Measurements from ENCODE around the gene SPATA7.

SPATA7 gene, protein sequence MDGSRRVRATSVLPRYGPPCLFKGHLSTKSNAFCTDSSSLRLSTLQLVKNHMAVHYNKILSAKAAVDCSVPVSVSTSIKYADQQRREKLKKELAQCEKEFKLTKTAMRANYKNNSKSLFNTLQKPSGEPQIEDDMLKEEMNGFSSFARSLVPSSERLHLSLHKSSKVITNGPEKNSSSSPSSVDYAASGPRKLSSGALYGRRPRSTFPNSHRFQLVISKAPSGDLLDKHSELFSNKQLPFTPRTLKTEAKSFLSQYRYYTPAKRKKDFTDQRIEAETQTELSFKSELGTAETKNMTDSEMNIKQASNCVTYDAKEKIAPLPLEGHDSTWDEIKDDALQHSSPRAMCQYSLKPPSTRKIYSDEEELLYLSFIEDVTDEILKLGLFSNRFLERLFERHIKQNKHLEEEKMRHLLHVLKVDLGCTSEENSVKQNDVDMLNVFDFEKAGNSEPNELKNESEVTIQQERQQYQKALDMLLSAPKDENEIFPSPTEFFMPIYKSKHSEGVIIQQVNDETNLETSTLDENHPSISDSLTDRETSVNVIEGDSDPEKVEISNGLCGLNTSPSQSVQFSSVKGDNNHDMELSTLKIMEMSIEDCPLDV

DNA sequence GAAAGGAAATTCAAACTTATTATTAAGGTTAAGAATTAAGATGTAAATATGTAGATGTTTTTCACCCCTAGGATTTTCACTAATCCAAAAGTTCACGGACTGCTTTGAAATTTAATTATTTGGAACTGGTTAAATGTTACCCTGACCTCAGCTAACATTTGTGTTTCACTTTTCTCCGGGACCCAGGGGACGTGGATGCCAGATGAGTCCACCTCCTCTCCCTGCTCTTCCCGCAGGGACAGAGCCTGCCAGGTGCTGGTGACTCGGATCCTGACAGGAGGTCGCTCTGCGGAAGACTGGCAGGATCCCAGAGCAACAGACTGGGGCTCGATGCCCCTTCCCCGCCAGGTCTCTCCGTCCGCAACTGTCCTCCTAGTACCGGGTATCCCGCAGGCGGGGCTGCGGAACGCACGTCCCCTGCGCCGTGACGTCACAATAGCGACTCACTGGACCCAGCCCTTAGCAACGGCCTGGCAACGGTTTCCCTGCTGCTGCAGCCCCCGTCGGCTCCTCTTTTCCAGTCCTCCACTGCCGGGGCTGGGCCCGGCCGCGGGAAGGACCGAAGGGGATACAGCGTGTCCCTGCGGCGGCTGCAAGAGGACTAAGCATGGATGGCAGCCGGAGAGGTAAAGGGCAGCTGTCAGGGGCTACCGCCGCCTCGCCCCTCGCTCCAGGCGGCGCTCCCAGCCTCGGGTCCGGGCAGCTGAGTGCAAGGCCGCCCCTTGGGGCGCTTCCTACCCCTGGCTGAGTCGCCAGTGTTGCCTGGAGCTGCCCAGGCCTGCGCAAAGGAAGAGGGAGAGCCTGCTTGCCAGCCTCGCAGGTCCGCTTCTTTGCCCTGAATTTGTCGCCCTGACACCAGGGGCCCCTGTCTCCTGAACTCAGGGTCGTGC is at the start of gene SPATA7:
Gene SPATA7 (plus strand): TSS at position 446 of the 890 bp plus-strand sequence. CDS start 162 bp downstream, at position 608.
- peak within 1 kb of the TSS; percentile 88 for H3K27ac Mint-ChIP-seq
- no peaks in the 10 kb centered on the region for H3K27me3 Mint-ChIP-seq
- no peaks in the 10 kb centered on the region for H3K9me3 Mint-ChIP-seq
- H3K4me3 Mint-ChIP-seq = peak within 1 kb of the TSS; percentile 98
- H3K4me1 Mint-ChIP-seq (ENCODE audit: low read depth) = peaks cover 20% of the 10 kb centered on the region
- H3K36me3 Mint-ChIP-seq (ENCODE audit: low read depth) = no peaks in the 10 kb centered on the region

DNA sequence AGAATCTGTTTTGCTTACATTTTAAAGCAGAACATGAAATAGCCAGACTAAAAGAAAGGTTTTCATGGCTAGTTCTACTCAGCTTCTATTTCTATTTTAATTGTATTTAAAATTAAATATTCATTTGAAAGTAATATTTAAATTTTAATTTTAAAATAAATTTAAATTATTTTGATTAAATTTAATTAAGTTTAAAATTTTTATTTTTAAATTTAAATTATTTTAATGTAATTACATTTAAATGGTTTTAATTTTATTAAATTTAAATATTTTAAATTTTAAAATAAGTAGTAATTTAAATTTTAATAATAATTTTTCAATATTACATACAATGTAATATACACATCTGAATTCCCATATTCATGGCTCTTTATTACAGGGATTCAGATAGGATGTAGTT is 45.1 kb upstream of the SPATA7 start:
- H3K27ac Mint-ChIP-seq = no peak overlapping the region
- no peaks in the 10 kb centered on the region for H3K9me3 Mint-ChIP-seq
- H3K27me3 Mint-ChIP-seq = peaks cover 21% of the 10 kb centered on the region
- H3K36me3 Mint-ChIP-seq (ENCODE audit: low read depth) = no peaks in the 10 kb centered on the region
- no peak overlapping the region for H3K4me3 Mint-ChIP-seq
- no peaks in the 10 kb centered on the region for H3K4me1 Mint-ChIP-seq (ENCODE audit: low read depth)

DNA sequence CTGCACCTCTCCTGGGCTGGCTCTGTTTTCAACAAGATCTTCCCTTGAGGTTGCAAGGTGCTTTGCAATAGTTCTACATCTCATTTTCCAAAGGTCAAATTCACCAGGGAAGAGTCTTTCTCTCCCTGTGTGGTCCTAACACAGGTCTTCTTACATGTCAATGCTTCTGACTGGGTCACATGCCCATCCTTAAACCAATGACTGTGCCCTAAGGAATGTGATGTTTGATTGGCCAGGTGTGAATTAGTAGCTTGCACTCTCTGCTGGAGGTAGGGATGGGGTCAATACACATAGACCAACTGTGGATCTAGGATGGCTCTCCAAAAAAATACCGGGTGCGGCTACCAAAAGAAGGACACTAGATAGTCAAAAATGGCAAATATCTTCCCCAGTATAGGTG is 42.5 kb upstream of the SPATA7 start:
- peaks cover 15% of the 10 kb centered on the region for H3K27me3 Mint-ChIP-seq
- no peaks in the 10 kb centered on the region for H3K4me1 Mint-ChIP-seq (ENCODE audit: low read depth)
- no peaks in the 10 kb centered on the region for H3K36me3 Mint-ChIP-seq (ENCODE audit: low read depth)
- H3K9me3 Mint-ChIP-seq = no peaks in the 10 kb centered on the region
- no peak overlapping the region for H3K4me3 Mint-ChIP-seq
- H3K27ac Mint-ChIP-seq = no peak overlapping the region

DNA sequence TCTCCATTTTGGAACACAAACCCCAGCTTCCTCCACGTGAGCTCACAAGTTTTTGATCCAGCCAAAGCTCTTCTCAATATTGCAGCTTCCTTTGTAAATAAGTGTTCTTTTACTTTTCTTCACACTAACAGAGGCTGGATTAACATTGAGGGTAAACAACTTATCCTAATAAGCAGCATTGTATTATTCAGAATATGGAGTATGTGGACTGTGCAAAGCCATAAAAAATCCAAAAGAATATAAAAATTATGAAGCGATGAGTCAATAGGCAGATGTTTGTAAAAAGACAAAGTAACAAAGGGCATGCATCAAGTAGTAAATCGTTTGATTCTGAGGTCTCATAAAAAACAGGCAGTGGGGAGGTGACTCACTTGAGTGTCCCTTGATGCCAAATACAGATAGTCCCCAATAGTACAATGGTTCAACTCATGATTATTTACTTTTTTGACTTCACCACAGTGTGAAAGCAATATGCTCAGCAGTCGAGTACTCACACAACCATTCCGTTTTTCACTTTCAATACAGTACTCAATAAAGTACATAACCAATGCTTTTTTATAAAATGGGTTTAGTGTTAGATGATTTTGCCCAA is 39.3 kb upstream of the SPATA7 start:
- Mint-ChIP-seq H3K4me3 (no peak overlapping the region), H3K36me3 (ENCODE audit: low read depth) (no peaks in the 10 kb centered on the region), H3K27me3 (peaks cover 2% of the 10 kb centered on the region), H3K27ac (no peak overlapping the region), H3K9me3 (no peaks in the 10 kb centered on the region), H3K4me1 (ENCODE audit: low read depth) (no peaks in the 10 kb centered on the region)

DNA sequence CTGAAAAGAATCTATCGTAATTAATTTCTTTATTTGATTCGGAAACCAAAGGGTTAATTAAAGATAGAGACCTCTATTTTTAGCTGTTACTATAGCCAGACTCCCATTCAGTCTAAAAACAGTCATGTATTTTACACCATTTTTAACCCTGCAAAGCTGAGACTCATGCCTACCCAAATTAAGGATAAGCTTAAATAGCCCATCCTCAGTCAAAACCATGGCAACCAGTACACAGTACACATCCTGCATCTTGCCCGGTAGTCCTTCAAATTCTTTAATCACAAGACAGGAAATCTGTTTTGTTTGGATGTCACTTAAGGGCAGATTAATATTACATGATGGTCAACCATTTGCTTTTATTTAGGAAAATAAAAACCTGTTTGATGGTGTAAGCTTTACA is 36.9 kb upstream of the SPATA7 start:
- Mint-ChIP-seq H3K4me1 (ENCODE audit: low read depth) (no peaks in the 10 kb centered on the region), H3K4me3 (no peak overlapping the region), H3K27ac (no peak overlapping the region), H3K9me3 (no peaks in the 10 kb centered on the region), H3K27me3 (no peaks in the 10 kb centered on the region), H3K36me3 (ENCODE audit: low read depth) (no peaks in the 10 kb centered on the region)

DNA sequence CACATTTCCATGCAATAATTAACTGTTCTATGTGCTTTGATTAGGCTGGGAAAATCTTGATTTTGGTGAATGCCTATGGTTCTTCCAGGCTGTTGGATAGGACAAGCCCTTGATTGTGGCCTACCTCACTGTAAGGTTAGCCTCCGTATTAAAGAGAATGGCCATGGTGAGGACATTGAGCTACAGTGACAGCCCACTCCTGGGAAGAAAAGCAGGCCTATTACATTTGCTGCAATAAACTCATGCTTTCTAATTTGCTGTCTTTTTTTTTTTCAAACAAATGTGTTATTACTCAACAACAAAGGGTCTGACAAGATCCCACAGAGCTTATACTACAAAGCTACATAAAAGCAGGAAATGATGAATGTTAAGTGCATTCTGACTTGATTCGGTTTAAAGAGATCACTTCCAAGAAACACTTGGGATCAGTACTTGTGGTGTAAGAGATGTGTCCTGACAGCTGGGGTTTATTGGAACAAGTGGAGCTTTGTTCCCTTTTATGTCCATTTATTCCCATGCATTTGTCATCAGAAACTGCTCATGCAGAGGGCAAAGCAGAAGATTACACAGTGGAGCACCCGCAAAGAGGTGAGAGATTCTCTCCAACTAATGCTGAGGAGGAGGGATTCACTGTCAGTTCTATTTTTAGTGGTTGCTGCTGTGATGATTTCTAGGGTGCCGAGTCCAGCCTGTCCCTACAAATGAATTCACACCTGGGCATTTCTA is 33.3 kb upstream of the SPATA7 start:
- Mint-ChIP-seq H3K9me3 (no peaks in the 10 kb centered on the region), H3K27ac (no peak overlapping the region), H3K4me1 (ENCODE audit: low read depth) (no peaks in the 10 kb centered on the region), H3K36me3 (ENCODE audit: low read depth) (no peaks in the 10 kb centered on the region), H3K27me3 (no peaks in the 10 kb centered on the region), H3K4me3 (no peak overlapping the region)

DNA sequence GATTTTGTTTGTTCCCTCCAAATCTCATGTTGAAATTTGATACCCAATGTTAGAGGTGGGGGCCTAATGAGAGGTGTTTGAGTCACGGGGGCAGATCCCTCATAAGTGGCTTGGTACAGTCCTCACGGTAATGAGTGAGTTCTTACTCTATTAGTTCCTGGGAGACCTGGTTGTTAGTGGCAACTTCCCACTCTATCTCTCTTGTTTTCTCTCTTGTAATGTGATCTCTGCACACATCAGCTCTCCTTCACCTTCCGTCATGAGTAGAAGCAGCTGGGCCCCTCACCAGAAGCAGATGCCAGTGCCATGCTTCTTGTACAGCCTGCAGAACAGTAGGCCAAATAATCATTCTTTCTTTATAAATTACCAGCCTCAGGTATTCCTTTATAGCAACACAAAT is 32.8 kb upstream of the SPATA7 start:
- no peak overlapping the region for H3K27ac Mint-ChIP-seq
- H3K36me3 Mint-ChIP-seq (ENCODE audit: low read depth) = no peaks in the 10 kb centered on the region
- no peak overlapping the region for H3K4me3 Mint-ChIP-seq
- H3K27me3 Mint-ChIP-seq = no peaks in the 10 kb centered on the region
- no peaks in the 10 kb centered on the region for H3K4me1 Mint-ChIP-seq (ENCODE audit: low read depth)
- no peaks in the 10 kb centered on the region for H3K9me3 Mint-ChIP-seq

DNA sequence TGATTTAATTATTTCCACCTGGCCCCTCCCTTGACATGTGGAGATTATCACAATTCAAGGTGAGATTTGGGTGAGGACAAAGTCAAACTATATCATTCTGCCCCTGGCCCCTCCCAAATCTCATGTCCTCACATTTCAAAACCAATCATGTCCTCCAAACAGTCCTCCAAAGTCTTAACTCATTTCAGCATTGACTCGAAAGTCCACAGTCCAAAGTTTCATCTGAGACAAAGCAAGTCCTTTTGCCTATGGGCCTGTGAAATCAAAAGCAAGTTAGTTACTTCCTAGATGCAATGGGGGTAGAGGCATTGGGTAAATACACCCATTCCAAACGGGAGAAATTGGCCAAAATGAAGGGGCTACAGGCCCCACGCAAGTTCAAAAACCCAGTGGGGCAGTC is 31.1 kb upstream of the SPATA7 start:
- H3K9me3 Mint-ChIP-seq = no peaks in the 10 kb centered on the region
- H3K4me3 Mint-ChIP-seq = no peak overlapping the region
- H3K27ac Mint-ChIP-seq = no peak overlapping the region
- H3K36me3 Mint-ChIP-seq (ENCODE audit: low read depth) = no peaks in the 10 kb centered on the region
- H3K27me3 Mint-ChIP-seq = peaks cover 6% of the 10 kb centered on the region
- H3K4me1 Mint-ChIP-seq (ENCODE audit: low read depth) = no peaks in the 10 kb centered on the region

DNA sequence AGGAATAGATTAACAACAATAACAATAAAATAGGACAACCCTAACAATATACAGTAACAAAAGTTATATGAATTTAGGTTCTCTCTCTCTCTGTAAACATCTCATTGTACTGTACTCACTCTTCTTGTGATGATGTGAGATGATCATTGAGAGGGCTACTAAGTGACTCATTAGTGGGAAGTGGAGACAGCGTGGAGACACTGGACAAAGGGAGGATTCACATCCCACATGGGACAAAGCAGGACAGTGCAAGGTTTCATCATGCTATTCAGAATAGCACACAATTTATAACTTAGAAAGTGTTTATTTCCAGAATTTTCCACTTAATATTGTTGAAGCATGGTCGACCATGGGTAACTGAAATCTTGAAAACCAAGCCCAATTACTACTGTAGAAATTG is 26.0 kb upstream of the SPATA7 start:
- peaks cover 12% of the 10 kb centered on the region for H3K27me3 Mint-ChIP-seq
- no peaks in the 10 kb centered on the region for H3K4me1 Mint-ChIP-seq (ENCODE audit: low read depth)

DNA sequence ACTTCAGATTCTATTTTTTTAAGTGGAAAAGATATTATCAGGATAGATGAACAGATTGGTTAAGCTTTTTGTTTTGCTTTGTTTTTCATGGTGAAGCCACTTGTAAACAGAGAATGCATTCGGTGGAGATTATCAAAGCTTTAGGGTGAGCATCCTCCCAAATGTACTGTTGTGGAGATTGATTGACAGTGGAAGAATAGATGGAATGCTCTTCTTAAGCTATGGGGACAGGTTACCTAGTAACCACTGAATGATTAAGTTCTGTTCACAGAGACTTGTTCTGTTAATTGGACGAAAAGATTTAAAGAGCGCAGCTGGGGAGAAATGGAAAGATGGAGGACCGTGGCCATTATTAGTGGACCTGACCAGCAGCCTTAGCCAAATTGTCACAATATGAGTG is 21.8 kb upstream of the SPATA7 start:
- Mint-ChIP-seq H3K36me3 (ENCODE audit: low read depth) (no peaks in the 10 kb centered on the region), H3K27me3 (peaks cover 20% of the 10 kb centered on the region)

More for the DNA sequence above, 26.0 kb upstream of the SPATA7 start:
- Mint-ChIP-seq H3K36me3 (ENCODE audit: low read depth) (no peaks in the 10 kb centered on the region), H3K9me3 (peaks cover 4% of the 10 kb centered on the region), H3K27ac (no peak overlapping the region), H3K4me3 (no peak overlapping the region)

DNA sequence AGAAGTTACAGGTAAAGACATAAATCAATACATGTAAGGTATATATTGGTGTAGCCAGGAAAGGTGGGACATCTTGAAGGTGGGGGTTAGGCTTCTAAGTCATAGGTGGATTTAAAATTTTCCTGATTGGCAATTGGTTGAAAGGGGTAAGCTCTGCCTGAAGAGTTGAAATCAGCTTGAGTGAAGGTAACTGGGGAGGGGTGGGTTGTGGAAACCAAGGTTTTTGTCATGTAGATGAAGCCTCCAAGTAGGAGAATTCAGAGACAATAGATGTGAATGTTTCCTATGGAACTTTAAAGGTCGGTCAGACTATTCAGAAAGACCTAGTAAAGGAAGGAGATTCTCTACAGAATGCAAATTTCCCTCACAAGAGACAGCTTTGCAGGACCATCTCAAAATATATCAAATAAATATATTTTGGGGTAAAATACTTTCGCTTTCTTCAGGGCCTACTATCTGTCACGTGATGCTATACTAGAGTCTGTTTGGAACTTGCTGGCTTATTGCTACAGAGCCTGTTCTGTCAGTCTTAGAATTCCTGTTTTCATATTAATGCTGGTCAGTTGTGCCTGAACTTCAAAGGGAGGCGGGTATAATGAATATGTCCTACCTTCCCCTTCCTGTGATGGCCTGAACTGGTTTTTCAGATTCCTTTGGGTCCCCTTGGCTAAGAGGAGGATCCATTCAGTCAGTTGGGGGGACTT is 20.6 kb upstream of the SPATA7 start:
- H3K27me3 Mint-ChIP-seq = peaks cover 30% of the 10 kb centered on the region
- no peak overlapping the region for H3K4me3 Mint-ChIP-seq
- H3K4me1 Mint-ChIP-seq (ENCODE audit: low read depth) = no peaks in the 10 kb centered on the region
- peaks cover 11% of the 10 kb centered on the region for H3K9me3 Mint-ChIP-seq
- H3K36me3 Mint-ChIP-seq (ENCODE audit: low read depth) = no peaks in the 10 kb centered on the region
- H3K27ac Mint-ChIP-seq = no peak overlapping the region

More for the DNA sequence above, 21.8 kb upstream of the SPATA7 start:
- H3K4me3 Mint-ChIP-seq = no peak overlapping the region
- no peaks in the 10 kb centered on the region for H3K4me1 Mint-ChIP-seq (ENCODE audit: low read depth)
- H3K27ac Mint-ChIP-seq = no peak overlapping the region
- H3K9me3 Mint-ChIP-seq = peaks cover 11% of the 10 kb centered on the region

DNA sequence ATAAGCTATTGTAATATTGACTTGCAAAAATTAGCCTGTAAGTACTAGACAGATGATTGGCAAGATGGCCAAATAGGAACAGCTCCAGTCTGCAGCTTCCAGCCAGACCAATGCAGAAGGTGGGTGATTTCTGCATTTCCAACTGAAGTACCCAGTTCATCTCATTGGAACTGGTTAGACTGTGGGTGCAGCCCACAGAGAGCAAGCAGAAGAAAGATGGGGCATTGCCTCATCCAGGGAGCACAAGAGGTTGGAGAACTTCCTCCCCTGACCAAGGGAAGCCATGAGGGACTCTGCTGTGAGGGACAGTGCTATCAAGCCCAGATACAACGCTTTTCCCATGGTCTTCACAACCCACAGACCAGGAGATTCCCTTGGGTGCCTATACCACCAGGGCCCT is 16.0 kb upstream of the SPATA7 start:
- peaks cover 55% of the 10 kb centered on the region for H3K27me3 Mint-ChIP-seq
- H3K36me3 Mint-ChIP-seq (ENCODE audit: low read depth) = no peaks in the 10 kb centered on the region
- H3K9me3 Mint-ChIP-seq = peaks cover 7% of the 10 kb centered on the region
- H3K4me3 Mint-ChIP-seq = no peak overlapping the region
- no peak overlapping the region for H3K27ac Mint-ChIP-seq
- H3K4me1 Mint-ChIP-seq (ENCODE audit: low read depth) = no peaks in the 10 kb centered on the region

DNA sequence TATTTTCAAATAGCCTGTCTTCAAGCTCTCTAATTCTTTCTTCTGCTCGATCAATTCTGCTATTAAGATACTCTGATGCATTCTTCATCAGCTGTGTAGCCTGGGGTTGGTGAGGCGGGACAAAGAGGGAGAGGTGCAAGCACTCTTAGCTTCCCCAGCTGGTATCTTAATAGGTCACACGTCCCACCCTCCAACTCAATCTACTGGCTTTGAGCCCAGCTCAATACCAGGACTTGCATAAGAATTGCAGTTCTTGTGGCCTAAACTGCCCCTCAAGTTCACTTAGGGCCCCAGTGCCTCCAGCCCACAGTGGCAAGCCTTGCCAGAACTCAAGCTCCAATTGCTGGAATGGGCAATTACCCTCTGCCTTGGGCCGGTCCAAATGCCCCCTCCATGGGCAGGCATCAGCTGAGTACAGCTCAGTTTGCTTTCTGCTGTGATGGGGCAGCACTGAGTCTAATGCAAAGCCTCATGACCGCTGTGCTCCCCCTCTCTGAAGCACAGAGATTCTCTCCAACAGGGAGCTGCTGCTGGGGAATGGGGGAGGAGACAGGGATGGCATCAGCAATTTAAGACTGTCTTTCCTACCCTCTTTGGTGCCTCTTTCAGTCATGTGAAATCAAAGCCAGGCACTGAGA is 5.6 kb upstream of the SPATA7 start:
- Mint-ChIP-seq H3K4me3 (no peak overlapping the region), H3K27ac (no peak overlapping the region), H3K4me1 (ENCODE audit: low read depth) (peaks cover 3% of the 10 kb centered on the region), H3K27me3 (no peaks in the 10 kb centered on the region), H3K36me3 (ENCODE audit: low read depth) (no peaks in the 10 kb centered on the region), H3K9me3 (no peaks in the 10 kb centered on the region)

All from stimulated activated naive CD8-positive, alpha-beta T cell treated with anti-CD3 and anti-CD28 coated beads, Interleukin-15, Interleukin-2, amounts not matched to agents 100 ng/mL and 50 ng/mL, for 24 hours (primary cell).